Measurements from ENCODE around the gene CCNL1. TPM values are rescaled to one million over a fixed set of nuclear protein-coding genes. Genes with fewer than 3 reads are reported as not detected.

Gene CCNL1
- total RNA-seq, 2 experiments from 2014 or later = 180 to 191 TPM

DNA sequence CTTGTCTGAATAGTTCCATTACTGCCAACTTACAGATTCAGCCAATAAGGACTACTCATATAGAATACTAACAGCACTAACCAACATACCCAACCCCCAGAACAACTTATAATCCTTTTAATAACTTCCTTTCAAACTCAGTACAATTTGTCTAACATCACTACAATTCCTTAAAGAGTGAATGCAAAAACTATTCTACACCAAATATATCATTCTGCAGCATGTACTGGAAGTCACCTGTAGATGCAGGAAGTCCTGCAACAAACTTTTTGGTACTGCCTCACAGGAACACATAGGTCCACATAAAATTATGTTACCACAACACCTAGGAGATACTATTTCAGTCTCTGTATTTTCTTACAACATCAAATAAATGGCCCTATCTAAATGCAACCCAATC is 2.1 kb downstream of the CCNL1 start:
- Mint-ChIP-seq H3K27me3 (no peaks in the 10 kb centered on the region), H3K4me3 (peak overlapping the region; percentile 97), H3K27ac (peak overlapping the region; percentile 99), H3K9me3 (no peaks in the 10 kb centered on the region), H3K4me1 (ENCODE audit: low read depth) (peaks cover 59% of the 10 kb centered on the region), H3K36me3 (ENCODE audit: low read depth) (peaks cover 82% of the 10 kb centered on the region)
- no peak for TF ChIP-seq CTCF (IDR thresholded peaks at IDR 0.05)
- ChIA-PET POLR2A (no interaction called here), CTCF (no interaction called here)
- ATAC-seq = no peak
- intact Hi-C loops (cut with micrococcal nuclease) = loop anchor here (5.0 kb wide), 1 partner anchor 79 kb away; no protein-coding TSS in a partner anchor
- DNase-seq = no peak

DNA sequence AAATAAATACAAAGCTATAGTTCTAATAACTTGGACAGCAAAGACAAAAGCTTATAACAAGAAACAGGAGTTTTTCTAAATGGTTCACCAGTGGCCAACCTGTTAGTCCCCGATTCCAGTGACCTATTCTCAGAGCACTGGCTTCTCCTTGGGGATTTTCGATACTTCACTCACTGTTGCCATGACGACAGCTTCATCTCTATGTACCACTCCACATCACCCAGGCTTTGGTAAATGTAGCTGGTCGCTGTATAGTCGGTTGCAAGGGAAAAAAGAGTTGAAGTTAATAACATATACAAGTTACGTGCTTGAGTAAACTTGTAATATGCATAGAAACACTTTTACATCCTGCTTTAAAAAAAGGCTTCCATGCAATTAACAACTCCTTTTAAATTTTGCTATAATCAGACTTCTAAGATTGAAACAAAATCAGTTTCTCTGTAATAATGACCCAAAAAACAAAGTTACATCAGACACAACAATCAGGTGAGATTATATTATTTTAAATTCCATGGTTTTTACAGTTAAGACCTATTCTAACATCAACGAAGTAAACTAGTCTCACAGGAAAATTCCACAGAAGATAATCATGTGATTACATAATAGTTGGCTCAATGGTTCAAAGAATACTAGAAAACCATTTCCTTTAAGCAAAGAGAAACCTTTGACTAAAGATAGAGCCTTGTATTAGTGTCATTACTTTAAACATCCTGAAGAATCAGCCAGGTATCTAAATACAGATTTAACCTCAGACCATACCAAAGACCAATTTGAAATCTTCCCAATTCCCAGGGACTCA is 2.9 kb downstream of the CCNL1 start:
- no peaks in the 10 kb centered on the region for H3K27me3 Mint-ChIP-seq
- intact Hi-C loops (cut with micrococcal nuclease) = loop anchor here (5.0 kb wide), 1 partner anchor 80 kb away; no protein-coding TSS in a partner anchor
- ChIA-PET CTCF (interaction anchor here (1.1 to 3.0 kb wide), 4 partner anchors 13 to 26 kb away, joined by 3 to 25 read pairs (median 5); no protein-coding TSS in a partner anchor), POLR2A (interaction anchor here (0.8 to 2.3 kb wide), 6 partner anchors 9 to 602 kb away, joined by 4 to 16 read pairs (median 5); partner anchors contain the start of gene SSR3)
- ATAC-seq = no peak
- no peak for TF ChIP-seq CTCF (IDR thresholded peaks at IDR 0.05)
- DNase-seq = no peak
- peak overlapping the region; percentile 97 for H3K4me3 Mint-ChIP-seq
- H3K27ac Mint-ChIP-seq = peak overlapping the region; percentile 72
- no peaks in the 10 kb centered on the region for H3K9me3 Mint-ChIP-seq
- peaks cover 87% of the 10 kb centered on the region for H3K36me3 Mint-ChIP-seq (ENCODE audit: low read depth)
- peaks cover 64% of the 10 kb centered on the region for H3K4me1 Mint-ChIP-seq (ENCODE audit: low read depth)

DNA sequence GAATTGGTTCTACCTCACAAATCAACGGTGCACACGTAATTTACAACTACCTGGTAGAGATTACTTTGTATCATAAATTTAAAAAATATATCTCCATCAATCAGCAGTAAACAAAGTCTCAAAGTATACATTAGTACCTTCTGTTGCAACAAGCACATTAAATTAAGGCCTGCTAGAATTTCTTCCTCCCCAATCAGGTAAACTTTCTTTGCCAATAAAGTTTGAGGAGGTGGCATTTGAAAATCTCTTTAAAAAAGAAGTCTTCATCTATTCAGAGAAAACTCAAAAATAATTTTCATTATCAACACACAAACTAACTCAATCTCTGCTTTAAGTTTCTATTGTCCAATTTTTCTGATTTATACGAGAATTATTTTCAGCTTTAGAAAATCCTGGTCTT is 4.4 kb downstream of the CCNL1 start:
- Mint-ChIP-seq H3K36me3 (ENCODE audit: low read depth) (peaks cover 93% of the 10 kb centered on the region), H3K4me1 (ENCODE audit: low read depth) (peaks cover 69% of the 10 kb centered on the region), H3K4me3 (peak overlapping the region; percentile 97), H3K27ac (peak overlapping the region; percentile 72), H3K27me3 (no peaks in the 10 kb centered on the region), H3K9me3 (no peaks in the 10 kb centered on the region)
- ChIA-PET POLR2A (interaction anchor here (1.2 to 7.4 kb wide), 7 partner anchors 8 to 601 kb away, joined by 3 to 41 read pairs (median 5); partner anchors contain the start of gene SSR3), CTCF (interaction anchor here (1.4 to 3.0 kb wide), 4 partner anchors 11 to 20 kb away, joined by 4 to 25 read pairs (median 6); no protein-coding TSS in a partner anchor)
- no peak for ATAC-seq
- intact Hi-C loops (cut with micrococcal nuclease) = loop anchor here (5.0 kb wide), 1 partner anchor 82 kb away; no protein-coding TSS in a partner anchor
- TF ChIP-seq CTCF (IDR thresholded peaks at IDR 0.05) = no peak
- DNase-seq = no peak

DNA sequence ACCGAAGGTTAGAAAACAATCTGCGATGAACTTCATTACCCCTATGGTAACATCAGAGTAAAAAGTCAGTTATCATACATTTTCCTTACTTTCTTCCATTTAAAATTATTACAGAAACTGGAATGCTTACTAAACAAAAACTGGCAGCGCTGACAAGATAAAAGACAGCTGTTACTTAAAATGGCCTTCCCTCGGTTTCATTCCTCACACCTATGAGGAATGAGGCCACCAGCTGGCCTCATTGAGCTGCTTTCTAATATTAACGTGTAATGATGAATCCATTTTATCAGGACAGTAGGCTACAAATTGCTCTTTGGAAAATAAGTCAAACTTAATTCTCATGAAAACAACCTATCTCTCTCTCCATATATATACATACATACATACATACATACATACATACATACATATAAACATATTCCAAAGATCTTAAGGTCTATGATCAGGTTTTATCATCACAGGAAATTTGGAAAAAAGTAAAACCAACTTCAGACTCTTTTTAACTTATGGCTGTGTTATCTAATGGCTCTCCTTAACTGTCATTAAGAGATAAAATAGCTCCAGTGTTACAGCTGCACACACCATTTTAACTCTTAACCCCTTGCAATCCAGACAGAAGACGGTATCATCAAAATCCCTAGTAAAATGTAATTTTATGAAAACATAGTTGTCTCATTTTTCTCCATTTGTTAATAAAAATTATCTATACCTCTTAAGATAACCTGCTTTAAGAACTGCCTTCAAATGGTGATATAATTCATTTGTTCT is 5.2 kb downstream of the CCNL1 start:
- Mint-ChIP-seq H3K27me3 (no peaks in the 10 kb centered on the region), H3K4me3 (peak overlapping the region; percentile 97), H3K36me3 (ENCODE audit: low read depth) (peaks cover 88% of the 10 kb centered on the region), H3K27ac (peak overlapping the region; percentile 80), H3K9me3 (no peaks in the 10 kb centered on the region), H3K4me1 (ENCODE audit: low read depth) (peaks cover 69% of the 10 kb centered on the region)
- CTCF ChIA-PET = interaction anchor here (2.3 to 3.0 kb wide), 2 partner anchors 17 to 21 kb away, joined by 5 to 25 read pairs; no protein-coding TSS in a partner anchor
- POLR2A ChIA-PET = interaction anchor here (1.2 to 7.4 kb wide), 4 partner anchors 10 to 65 kb away, joined by 3 to 41 read pairs (median 8); no protein-coding TSS in a partner anchor
- TF ChIP-seq CTCF (IDR thresholded peaks at IDR 0.05) = no peak
- no peak for DNase-seq
- intact Hi-C loops (cut with micrococcal nuclease) = loop anchor here (5.0 kb wide), 1 partner anchor 83 kb away; no protein-coding TSS in a partner anchor
- no peak for ATAC-seq
